CD4-positive, alpha-beta T cell (primary cell): ENCODE results near the gene OTOP2. TPM values are rescaled to one million over a fixed set of nuclear protein-coding genes. Genes with fewer than 3 reads are reported as not detected.
"Not testable (repeated sequence)": the region's sequence is repeated elsewhere in the genome, so short reads cannot be mapped to it uniquely, and the experiment has no call there.

Experiments
- ATAC-seq: fragments of 200-7000 bp; cut with Tn5 transposase; one replicate; pipeline ENCODE4 v1.10.0; 2022; ENCODE audit warnings: mild to moderate bottlenecking; ENCODE audit not compliant: poor library complexity
- CTCF ChIA-PET: fragments of 350-600 bp; sonication (Branson Sonifier 250); formaldehyde crosslinking; loops from one replicate; lab custom pipeline; 2021; ENCODE audit warnings: antibody characterized with exemption, inconsistent platforms; lab: Charles Lee
- POLR2A ChIA-PET: fragments of 350-600 bp; sonication (Branson Sonifier 250); formaldehyde crosslinking; loops from one replicate; lab custom pipeline; 2021; ENCODE audit warnings: antibody characterized with exemption, inconsistent platforms; lab: Charles Lee
- DNase-seq, 14 experiments: peaks; one replicate each; pipeline ENCODE4 v3.0.0-alpha.2; 2013 to 2020; ENCODE audit warnings: mixed read lengths in 2 of 14
- H3K27ac ChIP-seq, 2 donors: one replicate each; pipeline versions ENCODE4 v1.5.1 to v1.7.0; 2013; ENCODE audit warnings: low read length in 2 of 2, low read depth in 1 of 2, mild to moderate bottlenecking in 1 of 2
- H3K27me3 ChIP-seq, 2 experiments: 1 replicate in 1 of 2; 2 replicates in 1 of 2; pipeline versions ENCODE4 v1.6.1 to v1.7.0; 2013; ENCODE audit warnings: low read length in 2 of 2, control low read depth in 1 of 2, mild to moderate bottlenecking in 1 of 2, moderate library complexity in 1 of 2; ENCODE audit not compliant: insufficient read depth in 2 of 2, control insufficient read depth in 1 of 2
- H3K36me3 ChIP-seq: one replicate; pipeline ENCODE4 v1.6.1; 2013; ENCODE audit warnings: low read length, control low read depth; ENCODE audit not compliant: insufficient read depth
- H3K4me1 ChIP-seq: one replicate; pipeline ENCODE4 v1.6.1; 2013; ENCODE audit warnings: low read length, control low read depth; ENCODE audit not compliant: insufficient read depth
- H3K4me3 ChIP-seq: one replicate; pipeline ENCODE4 v1.5.1; 2013; ENCODE audit warnings: mild to moderate bottlenecking, low read length, moderate library complexity
- H3K9me3 ChIP-seq, 2 experiments: 1 replicate in 1 of 2; 2 replicates in 1 of 2; pipeline versions ENCODE4 v1.6.1 to v1.7.0; 2013; ENCODE audit warnings: low read length in 2 of 2, mild to moderate bottlenecking in 2 of 2, control low read depth in 1 of 2, moderate library complexity in 1 of 2; ENCODE audit not compliant: control insufficient read depth in 1 of 2, insufficient read depth in 1 of 2
- H3K27ac Mint-ChIP-seq: one replicate; pipeline ENCODE4 v1.8.0; 2020; ENCODE audit warnings: mixed read lengths
- H3K27me3 Mint-ChIP-seq: one replicate; pipeline ENCODE4 v1.8.0; 2021; ENCODE audit warnings: mixed read lengths
- H3K36me3 Mint-ChIP-seq: one replicate; pipeline ENCODE4 v1.8.0; 2021; ENCODE audit warnings: low read depth, mixed read lengths
- H3K4me1 Mint-ChIP-seq: one replicate; pipeline ENCODE4 v1.8.0; 2021; ENCODE audit warnings: low read depth, mixed read lengths
- H3K4me3 Mint-ChIP-seq: one replicate; pipeline ENCODE4 v1.8.0; 2020; ENCODE audit warnings: mild to moderate bottlenecking, mixed read lengths
- H3K9me3 Mint-ChIP-seq: one replicate; pipeline ENCODE4 v1.8.0; 2020; ENCODE audit warnings: mixed read lengths
- intact Hi-C, 2 experiments: fragments of 100-400 bp; cut with DNase I in 1 of 2; cut with micrococcal nuclease in 1 of 2; formaldehyde crosslinking; loops; one replicate each; pipeline versions ENCODE4 v1.15.1 to v1.9.0; 2023 to 2025; cut with DNase I, micrococcal nuclease
- total RNA-seq, 174 experiments: library from RNA in 2 of 174; stranded (reverse) in 2 of 174; gene quantifications; one replicate each; pipeline ENCODE4 v1.2.3 and lab custom pipeline; 2021 to 2026
- TF ChIP-seq, protein P1 (sequence below): fragments of 200-600 bp; IDR thresholded peaks from one replicate; pipeline ENCODE4 v1.8.0; 2022; ENCODE audit warnings: antibody characterized with exemption, mild to moderate bottlenecking

Gene OTOP2
- total RNA-seq, 2 experiments from 2014 or later, result not detected

DNA sequence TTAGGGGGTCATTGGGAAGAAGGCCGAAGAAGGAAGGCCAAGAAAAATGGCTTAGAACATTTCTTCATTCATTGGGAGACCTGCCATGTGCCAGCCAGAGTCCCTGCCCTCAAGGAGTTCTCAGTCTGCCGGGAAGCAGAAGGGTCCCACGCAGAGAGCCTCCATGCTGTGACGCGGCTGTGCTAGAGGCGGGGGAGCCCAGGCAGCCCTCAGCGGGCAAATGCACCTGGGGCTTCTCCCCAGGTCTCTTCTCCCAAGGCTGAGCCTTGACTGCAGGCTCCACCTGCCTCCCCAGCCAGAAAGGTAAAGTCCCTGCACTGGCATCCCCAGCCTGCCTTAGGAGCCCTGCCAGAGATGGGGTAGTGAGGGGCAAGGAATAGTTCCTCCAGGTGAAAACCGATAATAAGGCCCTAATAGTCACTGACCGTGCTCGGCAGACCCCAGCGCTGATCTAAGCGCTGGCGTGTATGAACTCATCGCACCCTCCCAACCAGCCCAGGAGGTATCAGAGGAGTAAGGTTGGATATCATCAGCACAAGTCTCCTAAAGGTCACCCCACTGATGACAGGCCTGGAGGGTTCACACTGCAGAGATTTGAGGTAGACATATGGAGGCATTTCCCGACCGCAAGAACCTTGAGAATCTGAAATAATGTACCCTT lies 57.4 kb downstream of the OTOP2 start:
- Mint-ChIP-seq H3K36me3 (no peaks in the 10 kb centered on the region), H3K4me3 (peak overlapping the region; percentile 91), H3K9me3 (no peaks in the 10 kb centered on the region), H3K27ac (peak overlapping the region; percentile 89), H3K4me1 (peaks cover 22% of the 10 kb centered on the region), H3K27me3 (no peaks in the 10 kb centered on the region)
- Histone ChIP-seq H3K27ac (peak overlapping the region; percentile 36 to 71), H3K36me3 (no peaks in the 10 kb centered on the region), H3K4me1 (peaks cover 19% of the 10 kb centered on the region), H3K9me3 (no peaks in the 10 kb centered on the region), H3K27me3 (no peaks in the 10 kb centered on the region), H3K4me3 (peak overlapping the region; percentile 80)
- ATAC-seq (no peak), DNase-seq (no peak)
- intact Hi-C loops, result loop anchor here in 1 of 2 experiments (5.0 to 10.0 kb wide), 2 partner anchors 66 to 423 kb away; partner anchors contain the start of genes ATP5PD, GRB2 and KCTD2
- TF ChIP-seq, protein P1, sequence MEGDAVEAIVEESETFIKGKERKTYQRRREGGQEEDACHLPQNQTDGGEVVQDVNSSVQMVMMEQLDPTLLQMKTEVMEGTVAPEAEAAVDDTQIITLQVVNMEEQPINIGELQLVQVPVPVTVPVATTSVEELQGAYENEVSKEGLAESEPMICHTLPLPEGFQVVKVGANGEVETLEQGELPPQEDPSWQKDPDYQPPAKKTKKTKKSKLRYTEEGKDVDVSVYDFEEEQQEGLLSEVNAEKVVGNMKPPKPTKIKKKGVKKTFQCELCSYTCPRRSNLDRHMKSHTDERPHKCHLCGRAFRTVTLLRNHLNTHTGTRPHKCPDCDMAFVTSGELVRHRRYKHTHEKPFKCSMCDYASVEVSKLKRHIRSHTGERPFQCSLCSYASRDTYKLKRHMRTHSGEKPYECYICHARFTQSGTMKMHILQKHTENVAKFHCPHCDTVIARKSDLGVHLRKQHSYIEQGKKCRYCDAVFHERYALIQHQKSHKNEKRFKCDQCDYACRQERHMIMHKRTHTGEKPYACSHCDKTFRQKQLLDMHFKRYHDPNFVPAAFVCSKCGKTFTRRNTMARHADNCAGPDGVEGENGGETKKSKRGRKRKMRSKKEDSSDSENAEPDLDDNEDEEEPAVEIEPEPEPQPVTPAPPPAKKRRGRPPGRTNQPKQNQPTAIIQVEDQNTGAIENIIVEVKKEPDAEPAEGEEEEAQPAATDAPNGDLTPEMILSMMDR, result no peak
- CTCF ChIA-PET, result interaction anchor here (0.6 kb wide), 1 partner anchor 198 kb away, joined by 4 read pairs; no protein-coding TSS in a partner anchor
- POLR2A ChIA-PET, result no interaction called here

DNA sequence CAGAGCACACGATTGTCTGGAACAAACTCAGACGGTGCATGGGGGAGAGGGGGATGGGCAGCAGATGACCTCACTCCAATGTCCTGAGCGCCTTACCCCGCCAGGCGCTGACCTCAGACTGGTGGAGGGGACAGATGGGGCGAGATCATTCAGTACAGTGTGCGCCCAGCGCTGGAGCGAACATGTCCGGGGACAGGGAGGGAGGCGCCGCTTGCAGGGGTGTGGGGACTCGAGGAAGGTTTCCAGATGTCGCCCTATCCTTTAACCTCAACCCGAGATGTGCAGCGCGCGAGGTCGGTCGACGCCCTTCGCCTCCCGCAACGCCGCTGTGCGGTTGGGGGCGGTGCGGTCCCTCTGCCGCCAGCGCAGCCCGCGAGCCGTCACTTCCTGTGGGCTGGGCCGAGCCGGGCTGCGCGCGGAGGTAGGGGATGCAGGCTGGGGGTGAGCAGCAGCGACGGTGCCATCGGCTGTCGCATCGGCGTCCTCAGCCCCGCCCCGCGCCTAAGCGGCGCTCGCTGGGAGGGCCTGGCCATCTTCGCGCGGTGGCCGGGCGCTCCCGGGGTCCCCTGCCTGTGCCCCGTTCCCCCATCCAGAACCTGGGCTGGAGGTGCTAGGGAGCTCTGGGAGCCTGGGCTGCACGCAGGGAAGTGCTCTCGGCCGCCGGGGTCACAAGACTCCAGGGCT lies 58.0 kb downstream of the OTOP2 start:
- Mint-ChIP-seq H3K9me3 (no peaks in the 10 kb centered on the region), H3K4me1 (peaks cover 29% of the 10 kb centered on the region), H3K27ac (peak overlapping the region; percentile 89), H3K4me3 (peak overlapping the region; percentile 91), H3K36me3 (no peaks in the 10 kb centered on the region), H3K27me3 (peaks cover 2% of the 10 kb centered on the region)
- Histone ChIP-seq H3K4me1 (peaks cover 26% of the 10 kb centered on the region), H3K27ac (peak overlapping the region; percentile 53 to 71), H3K4me3 (peak overlapping the region; percentile 80), H3K27me3 (no peaks in the 10 kb centered on the region), H3K36me3 (no peaks in the 10 kb centered on the region), H3K9me3 (no peaks in the 10 kb centered on the region)
- ChIA-PET CTCF (no interaction called here), POLR2A (interaction anchor here (1.0 to 2.5 kb wide), 3 partner anchors 10 to 52 kb away, joined by 3 to 11 read pairs (median 10); partner anchors contain the start of genes HID1 and MRPL58)
- peak; percentile 91 for ATAC-seq
- intact Hi-C loops, result loop anchor here (2.0 to 10.0 kb wide), 4 partner anchors 31 to 423 kb away; partner anchors contain the start of genes ATP5PD (in 1 of the 2), GRB2 (in 1 of the 2), KCTD2 (in 1 of the 2) and MRPL58 (in 1 of the 2)
- TF ChIP-seq, protein P1, result no peak
- DNase-seq, result peak; percentile 61 to 93 (median 77)

DNA sequence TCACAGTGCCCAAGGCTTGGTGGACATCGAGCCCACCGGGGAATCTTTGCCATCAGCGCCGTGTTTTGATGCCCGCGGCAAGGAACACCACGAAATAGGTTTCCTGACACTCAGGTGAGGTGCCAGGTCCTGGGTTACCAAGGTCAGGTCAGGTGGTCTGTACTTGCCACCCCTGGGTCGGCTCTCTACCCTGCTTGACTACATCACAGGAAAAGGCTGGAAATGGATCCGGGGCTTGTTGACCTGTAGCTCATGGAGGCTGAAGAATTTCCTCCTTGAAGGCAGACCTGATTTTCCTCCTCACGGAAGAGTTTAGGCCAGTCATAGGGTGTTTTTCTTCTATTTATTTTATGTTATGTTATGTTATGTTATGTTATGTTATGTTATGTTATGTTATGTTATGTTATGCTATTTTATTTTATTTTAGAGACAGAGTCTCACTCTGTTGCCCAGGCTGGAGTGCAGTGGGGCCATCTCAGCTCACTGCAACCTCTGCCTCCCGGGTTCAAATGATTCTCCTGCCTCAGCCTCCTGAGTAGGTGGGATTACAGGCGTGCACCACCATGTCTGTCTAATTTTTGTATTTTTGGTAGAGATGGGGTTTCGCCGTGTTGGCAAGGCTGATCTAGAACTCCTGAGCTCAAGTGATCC lies 58.7 kb downstream of the OTOP2 start:
- Mint-ChIP-seq H3K27ac (peak overlapping the region; percentile 89), H3K4me3 (peak overlapping the region; percentile 91), H3K4me1 (peaks cover 32% of the 10 kb centered on the region)
- intact Hi-C loops, result loop anchor here (2.0 to 10.0 kb wide), 4 partner anchors 30 to 422 kb away; partner anchors contain the start of genes ATP5PD (in 1 of the 2), GRB2 (in 1 of the 2), KCTD2 (in 1 of the 2) and MRPL58 (in 1 of the 2)
- not testable (repeated sequence) for H3K9me3 ChIP-seq, H3K27me3 Mint-ChIP-seq, H3K9me3 Mint-ChIP-seq, H3K36me3 Mint-ChIP-seq, H3K27me3 ChIP-seq, H3K36me3 ChIP-seq, ATAC-seq
- peak in 1 of 14 experiments; percentile 27 for DNase-seq
- ChIA-PET POLR2A (interaction anchor here (0.6 to 2.5 kb wide), 6 partner anchors 9 to 84 kb away, joined by 3 to 11 read pairs (median 4); partner anchors contain the start of genes HID1 and MRPL58), CTCF (interaction anchor here (1.2 to 1.7 kb wide), 3 partner anchors 21 to 29 kb away, joined by 4 to 7 read pairs (median 4); partner anchors contain the start of gene MRPL58)
- Histone ChIP-seq H3K27ac (peak overlapping the region; percentile 53 to 57), H3K4me1 (peaks cover 28% of the 10 kb centered on the region), H3K4me3 (peak overlapping the region; percentile 55)

Other genes starting within 250 kb of the OTOP2 start
- gene CD300LF, start 211.3 kb upstream of the OTOP2 start, total RNA-seq, result 1 to 10 TPM in 1 of 2 experiments, under 1 TPM in 1; 0.39 to 1.0 TPM
- gene RAB37, start 187.0 kb upstream of the OTOP2 start, total RNA-seq, result 10 to 100 TPM; 19.0 to 21.1 TPM
- gene NHERF1, start 175.6 kb upstream of the OTOP2 start, total RNA-seq, result 10 to 100 TPM; 68.4 to 72.4 TPM
- gene NAT9, start 147.9 kb upstream of the OTOP2 start, total RNA-seq, result 10 to 100 TPM; 34.6 to 38.2 TPM
- not detected for gene GRIN2C, start 64.4 kb upstream of the OTOP2 start, total RNA-seq
- gene FDXR, start 51.3 kb upstream of the OTOP2 start, total RNA-seq, result 1 to 10 TPM; 2.1 to 2.7 TPM
- gene FADS6, start 30.6 kb upstream of the OTOP2 start, total RNA-seq, result not detected
- gene USH1G, start 1.0 kb upstream of the OTOP2 start, total RNA-seq, result not detected
- not detected for gene OTOP3, start 11.6 kb downstream of the OTOP2 start, total RNA-seq
- 10 to 100 TPM; 31.8 to 31.9 TPM for gene HID1, start 48.5 kb downstream of the OTOP2 start, total RNA-seq
- gene CDR2L, start 63.4 kb downstream of the OTOP2 start, total RNA-seq, result under 1 TPM in 1 of 2 experiments, not detected in 1; 0.08 TPM
- 1 to 10 TPM; 5.4 to 7.1 TPM for gene MRPL58, start 88.4 kb downstream of the OTOP2 start, total RNA-seq
- 100 to 1,000 TPM in 1 of 2 experiments, 10 to 100 TPM in 1; 98.5 to 112 TPM for gene ATP5PD, start 122.7 kb downstream of the OTOP2 start, total RNA-seq
- gene KCTD2, start 123.0 kb downstream of the OTOP2 start, total RNA-seq, result 10 to 100 TPM; 26.1 to 28.0 TPM
- gene SLC16A5, start 163.7 kb downstream of the OTOP2 start, total RNA-seq, result 10 to 100 TPM in 1 of 2 experiments, 1 to 10 TPM in 1; 9.2 to 11.0 TPM
- gene ARMC7, start 185.7 kb downstream of the OTOP2 start, total RNA-seq, result 1 to 10 TPM; 4.1 to 4.8 TPM
- 10 to 100 TPM; 14.1 to 16.1 TPM for gene NT5C, start 207.5 kb downstream of the OTOP2 start, total RNA-seq
- 10 to 100 TPM; 21.3 to 25.5 TPM for gene JPT1, start 230.2 kb downstream of the OTOP2 start, total RNA-seq